ENCODE data around the gene PEX7.

Gene PEX7

GRCh38 chr6:136963259-136963658, 140.9 kb downstream of the PEX7 start:
- no peaks in the 10 kb centered on the region for H3K9me2 ChIP-seq (replicated peaks; ENCODE audit: insufficient read depth, low read length)
- no peaks in the 10 kb centered on the region for H3K9me3 ChIP-seq (replicated peaks; ENCODE audit: insufficient read depth, low read length)
- H3K27me3 ChIP-seq (replicated peaks; ENCODE audit: insufficient read depth, low read length), result no peaks in the 10 kb centered on the region
- no peak for TF ChIP-seq CTCF (IDR thresholded peaks at IDR 0.05; ENCODE audit: low read length)
- no peak for TF ChIP-seq EZH2phosphoT487 (IDR thresholded peaks at IDR 0.05; ENCODE audit: low read length)
- no peak for TF ChIP-seq EZH2 (optimal IDR thresholded peaks at IDR 0.05; ENCODE audit: low read depth, low read length)
- H3F3A ChIP-seq (ENCODE audit: insufficient read depth, low read length), result no peaks in the 10 kb centered on the region
- no peak overlapping the region for H3K4me3 ChIP-seq (ENCODE audit: low read length)
- no peak overlapping the region for H2AFZ ChIP-seq (ENCODE audit: low read length)
- H3K36me3 ChIP-seq (replicated peaks; ENCODE audit: insufficient read depth, low read length), result no peaks in the 10 kb centered on the region
- no peak for DNase-seq
- no peaks in the 10 kb centered on the region for H3K4me1 ChIP-seq (ENCODE audit: low read length)
- no peak overlapping the region for H3K4me2 ChIP-seq (ENCODE audit: low read depth, low read length)
- H4K20me1 ChIP-seq (ENCODE audit: insufficient read depth, low read length), result no peaks in the 10 kb centered on the region
- no peaks in the 10 kb centered on the region for H3K79me2 ChIP-seq (ENCODE audit: low read length)
- H3K9ac ChIP-seq (ENCODE audit: low read length), result no peak overlapping the region
- H3K27ac ChIP-seq (ENCODE audit: low read length), result no peak overlapping the region
